ENCODE results near the gene PRSS57. TPM values are rescaled to one million over a fixed set of nuclear protein-coding genes. Genes with fewer than 3 reads are reported as not detected.

Gene PRSS57
- total RNA-seq, 1 donor from 2014 or later: not detected

GRCh38 chr19:661427-662196 lies 33.6 kb downstream of the PRSS57 start:
- H3K4me1 ChIP-seq: peaks cover 16 to 36% of the 10 kb centered on the region in 2 donors
- H3K4me3 ChIP-seq: peak overlapping the region; percentile 88 to 99

GRCh38 chr19:660793-661426 lies 34.3 kb downstream of the PRSS57 start:
- H3K4me3 ChIP-seq: peak overlapping the region; percentile 88 to 99
- no peaks in the 10 kb centered on the region for H3K36me3 ChIP-seq
- H3K4me1 ChIP-seq: peaks cover 16 to 36% of the 10 kb centered on the region in 2 donors
- H3K9me3 ChIP-seq: no peaks in the 10 kb centered on the region
- peak overlapping the region; percentile 52 to 71 for H3K27ac ChIP-seq
- intact Hi-C loops (cut with DNase I): no loop called here
- H3K27me3 ChIP-seq: no peaks in the 10 kb centered on the region
- DNase-seq (ENCODE audit: low spot score in 2 of 2): no peak
- TF ChIP-seq, protein P1, sequence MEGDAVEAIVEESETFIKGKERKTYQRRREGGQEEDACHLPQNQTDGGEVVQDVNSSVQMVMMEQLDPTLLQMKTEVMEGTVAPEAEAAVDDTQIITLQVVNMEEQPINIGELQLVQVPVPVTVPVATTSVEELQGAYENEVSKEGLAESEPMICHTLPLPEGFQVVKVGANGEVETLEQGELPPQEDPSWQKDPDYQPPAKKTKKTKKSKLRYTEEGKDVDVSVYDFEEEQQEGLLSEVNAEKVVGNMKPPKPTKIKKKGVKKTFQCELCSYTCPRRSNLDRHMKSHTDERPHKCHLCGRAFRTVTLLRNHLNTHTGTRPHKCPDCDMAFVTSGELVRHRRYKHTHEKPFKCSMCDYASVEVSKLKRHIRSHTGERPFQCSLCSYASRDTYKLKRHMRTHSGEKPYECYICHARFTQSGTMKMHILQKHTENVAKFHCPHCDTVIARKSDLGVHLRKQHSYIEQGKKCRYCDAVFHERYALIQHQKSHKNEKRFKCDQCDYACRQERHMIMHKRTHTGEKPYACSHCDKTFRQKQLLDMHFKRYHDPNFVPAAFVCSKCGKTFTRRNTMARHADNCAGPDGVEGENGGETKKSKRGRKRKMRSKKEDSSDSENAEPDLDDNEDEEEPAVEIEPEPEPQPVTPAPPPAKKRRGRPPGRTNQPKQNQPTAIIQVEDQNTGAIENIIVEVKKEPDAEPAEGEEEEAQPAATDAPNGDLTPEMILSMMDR (IDR thresholded peaks at IDR 0.05): no peak

More at GRCh38 chr19:661427-662196, 33.6 kb downstream of the PRSS57 start:
- TF ChIP-seq, protein P1 (IDR thresholded peaks at IDR 0.05): no peak
- Histone ChIP-seq H3K9me3 (no peaks in the 10 kb centered on the region), H3K36me3 (no peaks in the 10 kb centered on the region), H3K27ac (peak overlapping the region; percentile 52 to 71), H3K27me3 (no peaks in the 10 kb centered on the region)
- no peak for DNase-seq (ENCODE audit: low spot score in 2 of 2)
- intact Hi-C loops (cut with DNase I): loop anchor here (2.0 kb wide), 1 partner anchor 23 kb away; the partner anchor contains the start of gene FGF22

DNA sequence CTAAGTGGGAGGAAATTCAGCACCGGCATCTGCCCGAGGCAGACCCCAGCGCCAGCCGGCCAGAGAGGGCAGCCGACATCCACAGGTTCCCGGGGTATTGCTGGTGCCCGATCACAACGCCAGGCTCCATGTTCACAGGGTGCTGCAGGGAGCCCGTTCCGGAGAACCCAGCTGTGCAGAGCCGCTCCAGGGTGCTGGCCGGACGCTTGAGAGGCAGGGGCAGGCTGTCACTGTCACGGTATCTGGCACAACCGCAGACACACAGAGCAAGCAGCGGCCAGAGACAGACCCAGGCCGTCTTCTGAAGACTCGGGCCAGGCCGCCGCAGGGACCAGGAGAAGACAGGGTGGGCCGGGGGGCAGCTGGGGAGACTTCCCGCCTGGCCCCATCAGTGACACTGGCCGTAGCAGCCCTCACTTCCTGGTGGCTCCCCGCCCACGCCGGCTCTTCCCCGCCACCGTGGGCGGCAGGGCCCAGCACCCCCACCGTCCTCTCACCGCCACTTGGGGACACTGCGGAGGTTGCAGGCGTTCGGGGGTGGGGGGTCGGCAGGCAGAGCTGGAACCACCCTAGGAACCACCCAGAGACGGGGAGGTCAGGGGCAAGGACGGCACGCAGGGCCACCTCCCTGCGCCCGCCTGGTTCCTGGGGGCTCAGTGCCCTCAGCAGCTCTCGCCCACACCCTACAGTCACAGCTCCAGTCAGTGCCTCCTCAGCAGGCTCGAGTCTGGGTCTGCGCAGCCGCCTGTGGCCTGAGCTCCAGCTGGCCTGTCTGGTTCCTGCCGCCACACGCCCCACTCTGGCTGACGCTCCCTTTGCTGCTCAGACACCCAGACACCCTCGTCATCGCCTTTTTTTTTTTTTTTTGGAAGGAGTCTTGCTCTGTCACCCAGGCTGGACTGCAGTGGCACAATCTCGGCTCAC lies 36.1 kb downstream of the PRSS57 start:
- Histone ChIP-seq H3K9me3 (no peaks in the 10 kb centered on the region), H3K27ac (peak overlapping the region in 1 of 2 donors; percentile 12), H3K27me3 (no peaks in the 10 kb centered on the region), H3K4me3 (no peak overlapping the region), H3K4me1 (peaks cover 16 to 29% of the 10 kb centered on the region in 2 donors), H3K36me3 (peaks cover 1 to 6% of the 10 kb centered on the region in 2 donors)
- intact Hi-C loops (cut with DNase I): no loop called here
- TF ChIP-seq, protein P1 (IDR thresholded peaks at IDR 0.05): no peak
- DNase-seq (ENCODE audit: low spot score in 2 of 2): no peak

DNA sequence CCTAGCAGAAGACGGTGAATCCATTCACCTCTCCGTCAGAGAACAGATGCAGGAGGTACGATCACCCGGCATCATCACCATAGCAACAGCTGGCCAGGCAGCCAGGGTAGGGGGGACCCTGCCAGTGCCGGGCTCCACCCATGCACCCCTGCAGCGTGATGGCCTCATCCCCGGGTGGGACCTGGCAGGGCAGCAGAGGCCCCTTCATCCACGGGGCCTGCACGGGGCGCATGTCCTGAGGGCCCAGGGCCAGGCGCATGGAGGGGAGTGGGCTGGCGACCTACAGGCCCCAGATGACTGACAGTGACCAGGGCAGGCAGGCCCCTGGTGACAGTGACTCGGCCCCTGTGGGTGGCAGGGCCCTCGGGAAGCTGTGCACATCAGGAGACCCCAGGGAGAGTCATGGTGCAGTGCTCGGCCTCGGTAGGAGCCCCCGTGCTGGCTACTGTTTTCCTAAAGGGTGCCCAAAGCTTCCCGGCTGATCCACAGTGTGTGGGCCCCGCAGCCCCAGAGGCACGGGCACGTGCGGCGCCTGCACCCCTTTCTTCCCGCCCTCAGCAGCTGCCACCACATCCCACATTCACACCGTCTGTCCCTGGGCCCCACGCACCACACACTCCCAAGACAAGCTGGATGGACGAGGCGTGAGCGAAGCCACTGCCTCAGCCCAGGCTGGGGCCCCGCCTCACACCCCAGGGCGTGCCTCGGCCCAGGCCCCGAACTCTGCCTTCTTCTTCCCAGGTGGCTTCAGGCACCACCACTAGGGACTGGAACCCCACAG lies 37.0 kb downstream of the PRSS57 start:
- TF ChIP-seq, protein P1 (IDR thresholded peaks at IDR 0.05): no peak
- Histone ChIP-seq H3K4me1 (peaks cover 11 to 22% of the 10 kb centered on the region in 2 donors), H3K9me3 (no peaks in the 10 kb centered on the region), H3K27ac (no peak overlapping the region), H3K36me3 (peaks cover 8 to 15% of the 10 kb centered on the region in 2 donors), H3K4me3 (no peak overlapping the region), H3K27me3 (no peaks in the 10 kb centered on the region)
- intact Hi-C loops (cut with DNase I): no loop called here
- DNase-seq (ENCODE audit: low spot score in 2 of 2): no peak

- intact Hi-C loops (cut with DNase I): no loop called here
- DNase-seq (ENCODE audit: low spot score in 2 of 2): no peak
- no peaks in the 10 kb centered on the region for H3K27me3 ChIP-seq
- H3K4me3 ChIP-seq: no peak overlapping the region
- H3K36me3 ChIP-seq: peaks cover 13 to 21% of the 10 kb centered on the region in 2 donors
- H3K9me3 ChIP-seq: no peaks in the 10 kb centered on the region
- H3K4me1 ChIP-seq: peaks cover 11 to 22% of the 10 kb centered on the region in 2 donors
- no peak overlapping the region for H3K27ac ChIP-seq
- TF ChIP-seq, protein P1 (IDR thresholded peaks at IDR 0.05): no peak
These were observed 37.6 kb downstream of the PRSS57 start for GRCh38 chr19:657611-658010.
